ENCODE measurements around the gene ST3GAL4.
"Not testable (repeated sequence)": the region's sequence is repeated elsewhere in the genome, so short reads cannot be mapped to it uniquely, and the experiment has no call there.

Gene ST3GAL4

DNA sequence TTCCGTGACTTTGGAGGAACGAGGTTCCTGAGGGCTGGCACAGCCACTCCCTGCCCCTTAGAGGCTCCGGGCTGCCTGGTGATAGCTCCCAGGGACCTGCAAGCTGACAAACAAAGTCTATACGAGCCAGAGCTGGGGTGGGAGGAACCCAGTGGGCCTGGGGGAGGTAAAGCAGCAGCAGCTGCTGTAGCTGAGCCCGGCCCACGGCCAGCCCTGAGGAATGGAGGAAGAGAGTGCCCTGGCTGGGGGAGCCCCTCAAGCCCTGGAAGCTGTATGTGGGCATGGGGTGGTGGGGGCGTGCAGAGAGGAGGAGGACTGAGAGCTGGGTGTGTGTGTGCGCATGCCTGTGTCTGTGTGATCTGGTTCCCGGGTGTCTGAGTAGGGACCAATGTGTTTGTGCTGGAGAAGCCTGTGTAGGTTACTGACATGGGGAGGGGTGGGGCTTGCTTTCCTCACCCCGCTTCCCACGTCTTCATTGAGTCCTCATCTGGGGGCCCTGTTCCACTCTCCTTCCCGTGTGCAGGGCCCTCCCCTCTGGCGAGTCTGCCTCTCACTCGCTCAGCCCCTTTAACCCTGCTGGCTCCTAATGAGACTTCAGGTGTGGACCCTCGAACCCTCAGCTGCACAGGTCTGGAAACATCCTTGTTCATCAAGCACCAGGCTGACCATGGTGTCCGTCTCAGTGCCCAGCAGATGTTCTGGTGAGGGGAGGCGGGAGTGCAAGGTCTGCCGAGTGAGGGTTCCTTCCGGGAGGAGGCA lies 10.8 kb downstream of the ST3GAL4 start:
- no peak for DNase-seq

- DNase-seq, result not testable (repeated sequence)
Observed at GRCh38 chr11:126366823-126367654, 11.6 kb downstream of the ST3GAL4 start.

- DNase-seq, result not testable (repeated sequence)
Observed at GRCh38 chr11:126367806-126368205, 12.3 kb downstream of the ST3GAL4 start.

GRCh38 chr11:126368336-126369119 lies 13.0 kb downstream of the ST3GAL4 start:
- DNase-seq, result not testable (repeated sequence)

GRCh38 chr11:126370016-126370415 lies 14.5 kb downstream of the ST3GAL4 start:
- DNase-seq, result no peak

DNA sequence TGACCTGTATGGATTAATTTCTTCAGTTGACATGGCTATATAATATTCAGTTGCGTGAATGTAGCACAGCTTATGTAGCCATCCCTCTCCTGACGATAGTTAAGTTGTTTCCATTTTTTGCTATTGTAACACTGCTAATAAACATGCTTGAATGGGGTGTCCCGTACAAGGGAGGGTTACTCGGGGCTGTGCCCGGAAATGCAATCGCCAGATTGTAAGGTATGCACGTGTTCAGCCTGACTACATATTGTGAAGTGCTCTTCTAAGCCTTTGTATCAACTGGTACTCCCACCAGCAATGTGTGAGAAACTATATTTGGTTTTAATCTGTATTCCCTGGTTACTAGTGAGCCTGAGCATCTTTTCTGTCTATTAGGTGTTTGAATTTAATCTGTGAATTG lies 16.1 kb downstream of the ST3GAL4 start:
- DNase-seq, result no peak

- not testable (repeated sequence) for DNase-seq
Observed at GRCh38 chr11:126373389-126374066, 18.0 kb downstream of the ST3GAL4 start.

GRCh38 chr11:126374562-126375300 lies 19.2 kb downstream of the ST3GAL4 start:
- not testable (repeated sequence) for DNase-seq

DNA sequence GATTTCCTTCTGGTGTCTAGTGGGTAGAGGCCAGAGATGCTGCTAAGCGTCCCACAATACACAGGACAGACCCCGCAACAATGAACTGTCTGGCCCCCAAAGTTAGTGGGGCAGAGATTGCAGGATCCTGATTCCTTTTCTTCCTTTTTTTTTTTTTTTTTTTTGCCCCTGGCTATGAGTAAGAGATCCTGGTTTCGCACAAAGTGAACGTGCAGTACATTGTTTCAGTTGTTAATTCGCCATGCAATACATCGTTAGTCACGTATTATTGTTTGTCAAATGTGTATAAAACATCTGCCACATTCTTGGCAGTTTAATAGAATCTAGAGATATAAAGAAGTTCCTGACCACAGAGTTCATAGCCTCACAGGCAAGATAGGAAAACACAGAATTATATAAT lies 20.2 kb downstream of the ST3GAL4 start:
- DNase-seq, result no peak

DNA sequence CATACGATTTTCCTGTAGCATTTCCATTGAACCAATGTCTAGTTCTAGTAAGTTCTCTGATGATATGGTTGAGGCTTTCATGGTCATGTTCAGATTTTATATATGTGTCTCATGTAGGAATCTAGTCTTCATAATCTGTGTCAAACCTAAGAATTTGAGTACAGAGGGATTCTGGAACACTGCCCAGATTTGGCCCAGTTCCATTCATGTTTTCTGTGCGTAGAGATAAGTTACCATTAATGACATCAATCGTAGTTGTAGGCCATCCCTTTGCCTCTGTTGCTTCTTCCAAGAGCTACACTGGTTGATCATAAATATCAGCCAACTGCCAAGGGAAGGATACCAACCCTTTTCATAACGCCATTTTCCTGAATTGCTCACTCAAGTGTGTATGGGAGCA lies 23.3 kb downstream of the ST3GAL4 start:
- DNase-seq, result no peak

DNA sequence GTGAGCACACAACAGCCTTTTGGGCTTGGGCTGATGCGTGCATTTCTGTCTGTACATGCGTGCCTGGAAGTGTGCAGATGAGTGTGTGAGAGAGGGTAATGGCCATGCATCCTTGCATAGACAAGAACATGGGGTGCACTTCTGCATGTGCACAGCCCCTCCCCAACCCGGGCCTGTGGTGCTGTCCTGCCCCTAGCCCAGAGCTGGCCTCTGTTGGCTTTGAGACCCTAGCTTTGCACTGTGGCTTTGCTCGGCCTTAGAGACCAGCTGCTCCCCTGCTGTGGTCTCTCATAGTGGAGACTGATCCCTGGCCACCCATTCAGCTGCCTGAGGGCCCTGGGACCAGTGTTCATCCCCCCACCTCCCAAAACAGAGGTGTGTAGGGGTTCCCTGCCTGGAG lies 25.4 kb downstream of the ST3GAL4 start:
- no peak for DNase-seq

- not testable (repeated sequence) for DNase-seq
Observed at GRCh38 chr11:126381960-126382359, 26.5 kb downstream of the ST3GAL4 start.

- not testable (repeated sequence) for DNase-seq
Observed at GRCh38 chr11:126382641-126383040, 27.2 kb downstream of the ST3GAL4 start.

DNA sequence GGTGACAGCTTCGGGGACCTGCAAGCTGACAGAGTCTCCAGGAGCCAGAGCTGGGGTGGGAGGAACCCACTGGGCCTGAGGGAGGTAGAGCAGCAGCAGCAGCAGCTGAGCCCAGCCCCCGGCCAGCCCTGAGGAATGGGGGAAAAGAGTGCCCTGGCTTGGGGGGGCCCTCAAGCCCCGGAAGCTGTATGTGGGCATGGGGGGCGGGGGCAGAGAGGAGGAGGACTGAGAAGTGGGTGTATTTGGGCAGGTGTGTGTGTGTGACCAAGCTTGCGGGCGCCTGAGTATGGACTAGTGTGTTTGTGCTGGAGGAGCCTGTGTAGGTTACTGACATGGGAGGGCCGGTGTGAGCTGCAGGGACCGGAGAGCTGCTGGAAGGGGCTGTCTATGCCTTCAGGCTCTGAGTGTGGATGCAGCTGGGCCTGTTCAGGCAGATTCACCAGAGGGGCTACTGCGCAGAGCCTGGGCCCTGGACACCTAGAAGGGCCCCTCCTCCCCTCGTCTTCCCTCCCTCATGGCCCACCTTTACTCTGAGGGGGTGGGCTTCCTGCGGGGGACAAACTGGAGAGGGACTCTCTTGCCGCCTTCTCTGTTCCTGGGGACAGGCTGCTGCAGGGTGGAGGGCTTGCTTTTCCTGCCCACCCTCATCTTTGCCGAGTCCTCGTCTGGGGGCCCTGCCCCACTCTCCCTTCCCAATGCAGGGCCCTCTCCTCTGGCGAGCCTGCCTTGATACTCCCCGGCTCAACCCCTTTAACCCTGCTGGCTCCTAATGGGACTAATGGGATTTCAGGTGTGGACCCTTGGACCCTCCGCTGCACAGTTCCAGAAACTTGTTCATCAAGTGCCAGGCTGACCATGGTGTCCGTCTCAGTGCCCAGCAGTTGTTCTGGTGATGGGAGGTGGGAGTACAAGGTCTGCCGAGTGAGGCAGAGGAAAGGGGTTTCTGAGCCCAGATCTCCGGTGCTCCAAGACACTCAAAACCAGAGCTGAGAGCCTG lies 28.2 kb downstream of the ST3GAL4 start:
- DNase-seq, result no peak

DNA sequence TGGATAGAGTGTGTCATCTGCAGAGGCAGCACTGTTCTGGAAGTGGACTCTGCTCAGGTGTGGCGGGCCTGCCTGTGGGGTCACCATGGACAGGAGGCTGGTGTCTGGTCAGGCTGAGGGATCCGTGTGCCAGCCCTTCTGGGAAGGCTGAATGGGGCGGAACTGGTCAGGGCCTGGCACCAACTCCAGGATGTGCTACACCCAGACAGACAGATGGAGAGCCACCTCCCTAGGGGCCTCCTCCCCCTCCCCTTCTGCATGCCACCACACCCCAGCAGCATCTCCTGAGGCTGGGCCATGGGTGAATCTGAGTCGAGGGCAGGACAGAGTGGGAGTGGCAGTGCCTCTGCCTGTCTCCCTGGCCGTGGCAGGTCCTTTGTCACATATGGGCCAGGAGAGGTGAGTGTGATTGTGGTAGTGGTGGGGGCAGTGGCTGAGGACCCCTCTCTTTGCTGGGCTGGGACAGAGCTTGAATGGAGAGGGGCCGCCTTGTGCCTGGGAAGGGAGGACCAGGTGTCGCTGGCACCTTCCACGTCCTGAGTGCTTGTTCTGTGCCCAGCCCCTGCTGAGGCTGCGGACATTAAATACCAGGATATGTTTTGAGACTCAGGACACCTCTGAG lies 29.1 kb downstream of the ST3GAL4 start:
- DNase-seq, result no peak

DNA sequence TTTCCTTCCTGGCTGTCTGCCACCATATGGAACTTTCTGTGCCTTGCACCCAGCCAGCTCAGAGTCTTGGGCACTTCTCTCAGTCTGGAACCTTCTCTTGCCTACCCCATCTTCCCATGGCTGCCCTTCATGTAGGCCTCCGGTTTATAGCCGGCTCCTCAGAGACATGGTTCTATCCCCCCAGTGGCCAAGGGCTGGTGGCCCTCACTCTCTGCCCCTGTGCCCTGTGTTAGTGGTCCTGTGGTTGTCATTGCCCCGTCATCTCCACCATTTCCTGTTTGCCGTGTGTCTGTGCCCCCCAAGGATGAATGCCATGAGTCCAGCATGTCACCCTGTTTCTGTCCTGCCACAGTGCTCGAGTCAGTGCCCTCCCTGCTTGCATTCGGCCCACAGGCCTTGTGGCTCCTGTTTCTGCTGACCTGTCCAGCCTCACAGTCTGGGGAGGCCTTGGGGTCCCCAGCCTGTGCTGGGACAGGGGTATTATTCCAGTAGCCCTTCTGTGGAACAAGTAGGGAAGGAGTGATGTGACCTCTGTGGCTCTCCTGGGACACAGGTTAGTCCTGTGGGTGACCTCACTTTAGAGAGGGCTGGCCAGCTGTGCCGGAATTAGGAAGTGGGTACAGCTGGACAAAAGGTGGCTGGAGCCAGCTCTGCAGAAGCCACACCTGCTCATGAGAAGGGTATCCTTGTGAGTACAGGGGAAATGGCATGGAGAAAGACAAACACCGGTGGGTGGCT lies 30.7 kb downstream of the ST3GAL4 start:
- DNase-seq, result no peak

- DNase-seq, result not testable (repeated sequence)
Observed at GRCh38 chr11:126386729-126387071, 31.2 kb downstream of the ST3GAL4 start.

DNA sequence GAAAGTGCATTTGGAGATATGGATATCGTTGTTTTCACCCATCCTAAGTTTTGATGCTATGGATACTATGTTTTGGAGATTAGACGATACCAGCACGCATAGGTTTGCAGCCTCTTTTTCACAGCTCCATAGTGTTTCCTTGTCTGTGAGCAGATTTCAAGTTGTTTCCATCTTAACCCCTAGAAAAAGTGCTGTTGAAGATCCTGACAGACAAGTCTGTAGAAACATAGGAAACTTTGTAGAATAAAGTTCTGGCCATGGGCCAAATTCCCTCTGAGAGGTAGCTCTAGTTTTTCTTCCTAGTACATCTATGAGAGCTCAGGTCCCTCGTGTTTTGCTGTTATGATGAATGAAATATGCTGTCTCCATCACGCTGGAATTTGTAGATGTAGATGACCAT lies 32.4 kb downstream of the ST3GAL4 start:
- no peak for DNase-seq

DNA sequence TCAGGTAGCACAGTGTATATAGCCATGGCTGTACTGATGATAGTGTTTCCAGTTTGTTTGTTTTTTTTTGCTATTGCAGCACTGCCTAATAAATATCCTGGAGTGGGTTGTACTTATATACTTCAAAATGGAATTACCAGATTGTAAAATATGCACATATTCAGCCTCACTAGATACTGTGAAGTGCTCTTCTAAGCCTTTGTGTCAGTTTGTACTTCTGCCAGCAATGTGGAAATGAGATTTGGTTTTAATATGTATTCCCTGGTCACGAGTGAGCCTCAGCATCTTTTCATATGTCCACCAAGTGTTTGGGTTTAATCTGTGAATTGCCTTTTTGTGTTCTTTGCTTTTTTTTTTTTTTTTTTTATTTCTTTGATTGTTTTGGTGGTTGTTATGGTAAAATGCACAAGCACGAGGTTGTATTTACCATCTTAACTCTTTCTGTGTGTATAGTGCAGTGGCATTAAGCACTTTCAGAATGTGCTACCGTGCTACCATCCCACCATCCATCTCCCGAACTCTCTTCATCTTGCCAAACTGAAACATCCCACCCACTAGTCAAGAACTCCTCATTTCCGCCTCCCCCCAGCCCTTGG lies 34.9 kb downstream of the ST3GAL4 start:
- DNase-seq, result no peak

All from CD4-positive, alpha-beta T cell treated with Interleukin-17A for 4 hours (primary cell).